GM20000 (cell line): ENCODE data around the gene PSG4.
"Not testable (repeated sequence)": the region's sequence is repeated elsewhere in the genome, so short reads cannot be mapped to it uniquely, and the experiment has no call there.

Source experiments
- DNase-seq: peaks from one replicate; pipeline ENCODE4 v3.0.0; 2012; ENCODE audit warnings: low spot score
- TF ChIP-seq, protein P1 (sequence below): IDR thresholded peaks from 2 replicates; pipeline ENCODE4 v1.5.1; 2012; ENCODE audit warnings: mild to moderate bottlenecking, control low read depth; ENCODE audit errors: extremely low read depth, missing control alignments

PSG4 gene

DNA sequence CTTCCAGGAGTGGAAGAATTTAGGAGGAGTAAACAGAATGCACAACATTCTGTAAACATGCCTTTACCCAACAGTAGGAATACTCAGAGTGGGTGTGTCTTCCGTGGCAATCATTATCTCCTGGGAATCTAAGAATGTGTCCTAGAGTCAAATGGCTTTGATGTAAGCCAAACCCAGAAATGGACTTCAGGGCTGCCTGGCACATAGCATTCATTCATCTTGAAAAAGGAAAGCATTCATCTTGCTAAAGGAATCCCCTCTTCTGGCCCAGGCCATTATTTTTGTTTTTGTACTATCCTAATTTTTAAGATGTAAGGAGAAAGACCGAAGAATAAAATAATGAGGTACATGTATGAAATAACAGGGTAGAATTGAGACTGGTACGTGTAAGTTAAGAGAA is 42.3 kb downstream of the PSG4 start:
- not testable (repeated sequence) for DNase-seq

DNA sequence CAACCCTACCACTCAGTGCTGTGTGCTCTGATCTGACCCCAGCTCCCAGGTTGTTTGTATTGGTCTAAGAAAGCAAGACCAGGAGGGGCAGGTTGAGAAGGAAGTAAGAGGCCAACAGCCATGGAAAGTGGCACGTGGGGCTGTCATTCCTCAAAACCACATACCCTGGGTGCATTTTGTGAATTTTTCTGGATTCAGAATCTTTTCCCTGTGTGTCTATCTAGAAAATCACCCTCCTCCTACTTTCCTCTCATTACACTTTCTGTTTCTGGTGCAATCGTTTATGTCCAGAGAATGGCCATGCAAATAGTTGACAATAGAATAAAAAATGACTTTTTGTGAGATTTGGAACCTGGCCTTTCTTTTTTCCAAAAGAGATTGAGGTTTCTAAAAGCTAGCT is 43.2 kb downstream of the PSG4 start:
- not testable (repeated sequence) for DNase-seq

GRCh38 chr19:43152214-43152613 is 53.2 kb downstream of the PSG4 start:
- TF ChIP-seq, protein P1, sequence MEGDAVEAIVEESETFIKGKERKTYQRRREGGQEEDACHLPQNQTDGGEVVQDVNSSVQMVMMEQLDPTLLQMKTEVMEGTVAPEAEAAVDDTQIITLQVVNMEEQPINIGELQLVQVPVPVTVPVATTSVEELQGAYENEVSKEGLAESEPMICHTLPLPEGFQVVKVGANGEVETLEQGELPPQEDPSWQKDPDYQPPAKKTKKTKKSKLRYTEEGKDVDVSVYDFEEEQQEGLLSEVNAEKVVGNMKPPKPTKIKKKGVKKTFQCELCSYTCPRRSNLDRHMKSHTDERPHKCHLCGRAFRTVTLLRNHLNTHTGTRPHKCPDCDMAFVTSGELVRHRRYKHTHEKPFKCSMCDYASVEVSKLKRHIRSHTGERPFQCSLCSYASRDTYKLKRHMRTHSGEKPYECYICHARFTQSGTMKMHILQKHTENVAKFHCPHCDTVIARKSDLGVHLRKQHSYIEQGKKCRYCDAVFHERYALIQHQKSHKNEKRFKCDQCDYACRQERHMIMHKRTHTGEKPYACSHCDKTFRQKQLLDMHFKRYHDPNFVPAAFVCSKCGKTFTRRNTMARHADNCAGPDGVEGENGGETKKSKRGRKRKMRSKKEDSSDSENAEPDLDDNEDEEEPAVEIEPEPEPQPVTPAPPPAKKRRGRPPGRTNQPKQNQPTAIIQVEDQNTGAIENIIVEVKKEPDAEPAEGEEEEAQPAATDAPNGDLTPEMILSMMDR, result no peak
- DNase-seq, result no peak

- DNase-seq, result not testable (repeated sequence)
Measured at GRCh38 chr19:43149788-43150187, 55.6 kb downstream of the PSG4 start.

- TF ChIP-seq, protein P1, result no peak
- no peak for DNase-seq
Measured at GRCh38 chr19:43148233-43148632, 57.2 kb downstream of the PSG4 start.
